Measurements from ENCODE around the gene TULP3. TPM values are rescaled to one million over a fixed set of nuclear protein-coding genes. Genes with fewer than 3 reads are reported as not detected.

TULP3 gene
- total and polyA plus RNA-seq, 2 donors (not counting 3 experiments of a cell fraction or from before 2014, with no cell fraction given) = 30.8 to 31.0 TPM

- FAIRE-seq = no peak
Observed at GRCh38 chr12:2934371-2934770, 43.7 kb downstream of the TULP3 start.

More at GRCh38 chr12:2934371-2934770, 43.7 kb downstream of the TULP3 start:
- peaks cover 7% of the 10 kb centered on the region for H3K4me1 ChIP-seq (ENCODE audit: control insufficient read depth, extremely low read depth, insufficient read depth, low read length)
- no peak overlapping the region for H2AFZ ChIP-seq (ENCODE audit: low read depth, low read length)
- H3K9me1 ChIP-seq (replicated peaks; ENCODE audit: control insufficient read depth, extremely low read depth, insufficient read depth, low read length) = no peaks in the 10 kb centered on the region
- H3K4me2 ChIP-seq (ENCODE audit: insufficient read depth, low read length) = no peak overlapping the region
- H3K27ac ChIP-seq (ENCODE audit: insufficient read depth, low read depth, low read length) = no peak overlapping the region
- no peak for DNase-seq (ENCODE audit: low read depth, low spot score)
- dilution Hi-C loops (cut with MboI; ENCODE audit: extremely low pct_ligation_motif_present, low sequenced_read_pairs) (no loop called here), intact Hi-C loops (cut with micrococcal nuclease) (no loop called here)
- CTCF ChIA-PET = interaction anchor here (0.9 to 2.9 kb wide), 4 partner anchors 8 to 99 kb away, joined by 3 to 12 read pairs (median 5); no protein-coding TSS in a partner anchor
- peaks cover 7 to 14% of the 10 kb centered on the region in 2 experiments for H3K36me3 ChIP-seq (ENCODE audit: control insufficient read depth in 2 of 2, extremely low read depth in 1 of 2, insufficient read depth in 2 of 2, low read length in 2 of 2)
- TF ChIP-seq FOS (IDR thresholded peaks at IDR 0.05; ENCODE audit: borderline replicate concordance, insufficient read depth, low read length) = no peak
- TF ChIP-seq POLR2A (IDR thresholded peaks at IDR 0.05; ENCODE audit: low read depth, low read length) = no peak
- TF ChIP-seq POLR2AphosphoS5 (IDR thresholded peaks at IDR 0.05; ENCODE audit: insufficient read depth, low read depth, low read length) = no peak
- no peak for TF ChIP-seq EZH2 (IDR thresholded peaks at IDR 0.05; ENCODE audit: borderline replicate concordance, low read depth, low read length, severe bottlenecking)
- no peak for TF ChIP-seq JUN (IDR thresholded peaks at IDR 0.05; ENCODE audit: borderline replicate concordance, insufficient read depth, insufficient read length, low read depth)
- no peak for TF ChIP-seq MYC (IDR thresholded peaks at IDR 0.05; ENCODE audit: low read depth, low read length)
- no peak for TF ChIP-seq CTCF (IDR thresholded peaks at IDR 0.05; ENCODE audit: extremely low read depth in 1 of 2, insufficient read depth in 1 of 2, low read depth in 1 of 2, low read length in 2 of 2)
- TF ChIP-seq MAX (IDR thresholded peaks at IDR 0.05; ENCODE audit: insufficient read depth, insufficient read length) = no peak
- TF ChIP-seq GATA2 (IDR thresholded peaks at IDR 0.05; ENCODE audit: insufficient read depth, insufficient read length, low read depth, low read length) = no peak
- H4K20me1 ChIP-seq (replicated peaks; ENCODE audit: control insufficient read depth, extremely low read depth, insufficient read depth, low read length) = no peaks in the 10 kb centered on the region
- H3K9me3 ChIP-seq (replicated peaks; ENCODE audit: control insufficient read depth, insufficient read depth, low read length) = no peaks in the 10 kb centered on the region
- H3K79me2 ChIP-seq (ENCODE audit: control insufficient read depth, insufficient read depth, low read length) = no peaks in the 10 kb centered on the region
- H3K4me3 ChIP-seq (replicated peaks in 1 of 3; ENCODE audit: insufficient read depth in 1 of 3, low read depth in 1 of 3, low read length in 3 of 3) = no peak overlapping the region
- H3K27me3 ChIP-seq (ENCODE audit: control insufficient read depth in 2 of 2, insufficient read depth in 2 of 2, low read length in 2 of 2) = no peaks in the 10 kb centered on the region
- H3K9ac ChIP-seq (replicated peaks; ENCODE audit: extremely low read depth, insufficient read depth, low read length) = no peak overlapping the region
- BruUV-seq (replicated peaks) = no TSS peak
- POLR2A ChIA-PET = no interaction called here

Data from endothelial cell of umbilical vein (primary cell).